ENCODE measurements around the gene GBP6. TPM values are rescaled to one million over a fixed set of nuclear protein-coding genes. Genes with fewer than 3 reads are reported as not detected.
"Not testable (repeated sequence)": the region's sequence is repeated elsewhere in the genome, so short reads cannot be mapped to it uniquely, and the experiment has no call there.

Gene GBP6
- total RNA-seq, 1 donor from 2014 or later = 0.40 TPM

GRCh38 chr1:89425056-89425455, 61.2 kb downstream of the GBP6 start:
- H3K4me3 ChIP-seq (ENCODE audit: low read depth, low read length) = no peak overlapping the region
- no peak for DNase-seq (ENCODE audit: low read depth)
- TF ChIP-seq, protein P1, sequence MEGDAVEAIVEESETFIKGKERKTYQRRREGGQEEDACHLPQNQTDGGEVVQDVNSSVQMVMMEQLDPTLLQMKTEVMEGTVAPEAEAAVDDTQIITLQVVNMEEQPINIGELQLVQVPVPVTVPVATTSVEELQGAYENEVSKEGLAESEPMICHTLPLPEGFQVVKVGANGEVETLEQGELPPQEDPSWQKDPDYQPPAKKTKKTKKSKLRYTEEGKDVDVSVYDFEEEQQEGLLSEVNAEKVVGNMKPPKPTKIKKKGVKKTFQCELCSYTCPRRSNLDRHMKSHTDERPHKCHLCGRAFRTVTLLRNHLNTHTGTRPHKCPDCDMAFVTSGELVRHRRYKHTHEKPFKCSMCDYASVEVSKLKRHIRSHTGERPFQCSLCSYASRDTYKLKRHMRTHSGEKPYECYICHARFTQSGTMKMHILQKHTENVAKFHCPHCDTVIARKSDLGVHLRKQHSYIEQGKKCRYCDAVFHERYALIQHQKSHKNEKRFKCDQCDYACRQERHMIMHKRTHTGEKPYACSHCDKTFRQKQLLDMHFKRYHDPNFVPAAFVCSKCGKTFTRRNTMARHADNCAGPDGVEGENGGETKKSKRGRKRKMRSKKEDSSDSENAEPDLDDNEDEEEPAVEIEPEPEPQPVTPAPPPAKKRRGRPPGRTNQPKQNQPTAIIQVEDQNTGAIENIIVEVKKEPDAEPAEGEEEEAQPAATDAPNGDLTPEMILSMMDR (conservative IDR thresholded peaks at IDR 0.05; ENCODE audit: low read depth, low read length) = no peak

DNA sequence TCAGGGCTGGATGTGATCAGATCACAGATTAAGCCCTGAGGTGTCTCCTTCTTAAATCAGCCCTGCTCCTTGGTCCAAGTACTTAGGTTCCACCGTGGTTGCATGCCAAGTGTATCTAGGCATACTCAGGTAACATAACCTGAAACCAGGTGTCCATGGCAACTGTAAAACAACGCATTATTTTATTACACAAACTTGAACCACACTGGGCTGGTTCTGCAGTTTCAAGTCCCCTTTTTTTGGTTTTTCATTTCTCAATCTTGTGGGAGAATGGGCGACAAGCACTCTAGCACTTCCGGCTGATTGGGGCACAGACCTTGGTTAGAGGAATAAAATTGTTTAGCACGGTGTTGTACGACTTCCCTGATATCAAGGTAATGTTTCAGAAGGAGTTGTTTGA, 65.2 kb downstream of the GBP6 start:
- TF ChIP-seq, protein P1 (conservative IDR thresholded peaks at IDR 0.05; ENCODE audit: low read depth, low read length) = no peak
- no peak for DNase-seq (ENCODE audit: low read depth)
- no peak overlapping the region for H3K4me3 ChIP-seq (ENCODE audit: low read depth, low read length)

DNA sequence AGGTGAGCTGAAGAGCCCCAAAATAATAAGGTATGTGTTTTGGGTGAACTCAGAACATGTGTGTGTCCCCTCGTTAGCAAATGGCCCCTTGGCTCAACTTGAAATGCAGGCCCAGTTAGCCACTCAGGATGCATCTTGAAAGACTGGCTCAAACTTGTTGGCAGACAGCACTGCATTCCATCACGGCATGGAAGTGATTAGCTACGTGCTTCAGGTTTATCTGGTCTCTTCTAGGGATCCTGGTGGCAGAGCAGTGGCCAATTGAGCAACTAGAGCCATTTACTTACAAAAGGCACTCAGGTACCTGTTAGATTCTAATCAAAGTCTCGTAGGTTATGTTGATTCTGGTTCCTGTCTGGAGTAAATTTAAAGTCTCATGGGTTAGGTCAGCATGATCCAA, 65.8 kb downstream of the GBP6 start:
- H3K4me3 ChIP-seq (ENCODE audit: low read depth, low read length); DNase-seq (ENCODE audit: low read depth): not testable (repeated sequence)

DNA sequence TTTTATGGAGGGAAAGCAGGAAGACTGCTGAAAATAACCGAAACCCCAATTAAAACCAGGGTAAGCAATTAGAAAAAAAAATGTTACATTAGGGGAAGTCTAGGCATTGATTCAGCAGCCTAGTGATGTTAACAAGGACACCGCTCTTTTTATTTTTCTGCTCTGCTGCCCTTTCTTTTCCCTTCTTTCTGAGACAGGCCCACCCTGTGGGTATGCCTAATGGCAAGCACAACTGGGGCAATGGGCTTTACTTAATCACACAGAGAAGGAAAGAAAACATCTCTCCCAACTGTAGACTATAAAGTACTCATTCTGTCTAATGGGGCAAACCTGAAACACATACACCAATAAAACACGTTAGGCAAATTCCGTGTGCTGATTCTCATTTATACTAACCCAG, 69.6 kb downstream of the GBP6 start:
- TF ChIP-seq, protein P1 (conservative IDR thresholded peaks at IDR 0.05; ENCODE audit: low read depth, low read length) = no peak
- no peak overlapping the region for H3K4me3 ChIP-seq (ENCODE audit: low read depth, low read length)
- no peak for DNase-seq (ENCODE audit: low read depth)

DNA sequence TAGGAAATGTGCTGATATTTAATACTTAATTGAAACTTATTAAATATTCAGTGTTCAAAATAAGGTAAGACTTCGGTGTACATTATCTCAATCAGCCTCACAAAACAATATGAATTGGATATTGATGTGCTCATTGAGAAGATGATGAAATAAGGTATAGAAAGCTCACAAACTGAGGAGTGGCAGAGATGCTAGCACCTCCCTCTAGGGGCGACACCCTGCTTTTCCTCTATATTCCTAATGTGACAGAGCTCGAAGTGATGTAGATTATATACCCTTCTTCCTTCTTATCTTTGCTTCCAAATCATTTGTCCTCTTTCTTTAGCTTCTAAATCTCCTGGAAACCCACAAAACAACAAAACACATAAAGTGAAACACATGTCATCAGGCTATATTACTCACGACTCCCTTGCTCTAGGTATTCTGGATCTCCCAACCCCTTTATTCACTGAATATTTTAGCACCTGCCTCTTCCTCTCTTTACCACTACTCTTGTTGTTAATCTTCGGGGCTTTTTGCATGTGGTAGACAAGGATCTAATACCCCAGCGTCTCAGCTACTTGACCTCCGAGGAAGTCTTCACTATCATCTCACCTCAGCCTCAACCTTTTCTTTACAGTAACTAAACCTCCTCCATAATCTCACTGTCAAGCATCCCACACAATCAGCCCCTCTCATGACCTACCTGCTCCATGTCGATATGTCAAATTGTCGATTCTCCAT, 70.4 kb downstream of the GBP6 start:
- H3K4me3 ChIP-seq (ENCODE audit: low read depth, low read length) = not testable (repeated sequence)

More for the DNA sequence above, 70.4 kb downstream of the GBP6 start:
- not testable (repeated sequence) for DNase-seq (ENCODE audit: low read depth)

Other genes starting within 250 kb of the GBP6 start
- gene GBP2, start 237.9 kb upstream of the GBP6 start, total RNA-seq = 2.2 and 2.7 TPM in 2 replicates
- not detected in 2 replicates for gene GBP7, start 188.1 kb upstream of the GBP6 start, total RNA-seq
- gene GBP4, start 165.1 kb upstream of the GBP6 start, total RNA-seq = 0.07 and 0.35 TPM in 2 replicates
- gene GBP5, start 91.2 kb upstream of the GBP6 start, total RNA-seq = not detected in 2 replicates
- 5.0 and 12.2 TPM in 2 replicates for gene LRRC8B, start 160.8 kb downstream of the GBP6 start, total RNA-seq

Measured in epithelial cell of proximal tubule (primary cell).